GM23338 (cell line): ENCODE data around the gene COG2.

Experiments
- CREB1 ChIP-seq: fragments of 250-450 bp; sonication (Bioruptor Pico); IDR thresholded peaks from 2 replicates; pipeline ENCODE4 v1.5.0; 2020; ENCODE audit warnings: low read depth, mild to moderate bottlenecking, moderate library complexity
- EZH2 ChIP-seq: fragments of 200-600 bp; sonication (generic); IDR thresholded peaks from one replicate; pipeline ENCODE4 v1.8.0; 2017; ENCODE audit warnings: antibody characterized with exemption, mild to moderate bottlenecking, low read depth; ENCODE audit not compliant: unreplicated experiment
- EZH2phosphoT487 ChIP-seq: fragments of 200-600 bp; sonication (generic); IDR thresholded peaks from one replicate; pipeline ENCODE4 v1.8.1; 2018; ENCODE audit warnings: antibody characterized with exemption; ENCODE audit not compliant: unreplicated experiment
- JUNB ChIP-seq: IDR thresholded peaks from one replicate; pipeline ENCODE4 v1.6.1; 2016; ENCODE audit warnings: antibody characterized with exemption; ENCODE audit not compliant: unreplicated experiment
- POLR2AphosphoS5 ChIP-seq: IDR thresholded peaks from 2 replicates; pipeline ENCODE4 v1.6.1; 2016; ENCODE audit warnings: antibody characterized with exemption, low read depth
- STAT1 ChIP-seq: IDR thresholded peaks from one replicate; pipeline ENCODE4 v1.6.1; 2016; ENCODE audit warnings: antibody characterized with exemption; ENCODE audit not compliant: unreplicated experiment
- TF ChIP-seq, protein P1 (sequence below), 2 experiments: fragments of 200-600 bp in 1 of 2; sonication (generic) in 1 of 2; conservative IDR thresholded peaks; 2 replicates each; pipeline versions ENCODE4 v1.5.1 to v1.6.1; 2016 to 2017; ENCODE audit warnings: antibody characterized with exemption in 2 of 2, low read depth in 2 of 2, mild to moderate bottlenecking in 2 of 2, moderate library complexity in 1 of 2

DNA sequence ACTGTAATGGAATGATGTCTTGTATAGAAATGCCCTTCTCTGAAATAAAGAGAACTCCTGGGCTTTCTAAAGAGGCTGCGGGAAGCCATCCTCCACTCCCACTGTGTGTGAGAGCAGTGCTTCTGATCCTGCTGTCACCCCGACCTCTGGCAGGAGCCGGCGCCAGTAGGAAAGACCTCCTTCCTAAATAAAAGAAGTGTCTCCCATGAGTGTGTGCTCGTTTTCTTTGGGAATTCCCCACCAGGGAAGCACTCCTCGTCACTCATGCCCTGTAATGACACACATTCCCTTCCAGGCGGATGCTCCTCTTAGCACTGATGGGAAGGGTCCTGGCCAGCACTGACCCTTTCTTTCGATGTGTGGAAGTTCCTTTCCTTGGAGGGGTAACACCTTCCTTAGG lies 51.5 kb downstream of the COG2 start:
- TF ChIP-seq, protein P1, sequence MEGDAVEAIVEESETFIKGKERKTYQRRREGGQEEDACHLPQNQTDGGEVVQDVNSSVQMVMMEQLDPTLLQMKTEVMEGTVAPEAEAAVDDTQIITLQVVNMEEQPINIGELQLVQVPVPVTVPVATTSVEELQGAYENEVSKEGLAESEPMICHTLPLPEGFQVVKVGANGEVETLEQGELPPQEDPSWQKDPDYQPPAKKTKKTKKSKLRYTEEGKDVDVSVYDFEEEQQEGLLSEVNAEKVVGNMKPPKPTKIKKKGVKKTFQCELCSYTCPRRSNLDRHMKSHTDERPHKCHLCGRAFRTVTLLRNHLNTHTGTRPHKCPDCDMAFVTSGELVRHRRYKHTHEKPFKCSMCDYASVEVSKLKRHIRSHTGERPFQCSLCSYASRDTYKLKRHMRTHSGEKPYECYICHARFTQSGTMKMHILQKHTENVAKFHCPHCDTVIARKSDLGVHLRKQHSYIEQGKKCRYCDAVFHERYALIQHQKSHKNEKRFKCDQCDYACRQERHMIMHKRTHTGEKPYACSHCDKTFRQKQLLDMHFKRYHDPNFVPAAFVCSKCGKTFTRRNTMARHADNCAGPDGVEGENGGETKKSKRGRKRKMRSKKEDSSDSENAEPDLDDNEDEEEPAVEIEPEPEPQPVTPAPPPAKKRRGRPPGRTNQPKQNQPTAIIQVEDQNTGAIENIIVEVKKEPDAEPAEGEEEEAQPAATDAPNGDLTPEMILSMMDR (conservative IDR thresholded peaks at IDR 0.05; ENCODE audit: low read depth in 2 of 2), result no peak
- TF ChIP-seq POLR2AphosphoS5, result no peak
- TF ChIP-seq EZH2, result no peak
- no peak for TF ChIP-seq JUNB
- TF ChIP-seq CREB1 (CRISPR knock-in tag), result no peak
- TF ChIP-seq EZH2phosphoT487, result no peak
- no peak for TF ChIP-seq STAT1
